ENCODE data around the gene MAPK6.
"Not testable (repeated sequence)": the region's sequence is repeated elsewhere in the genome, so short reads cannot be mapped to it uniquely, and the experiment has no call there.

MAPK6 gene

DNA sequence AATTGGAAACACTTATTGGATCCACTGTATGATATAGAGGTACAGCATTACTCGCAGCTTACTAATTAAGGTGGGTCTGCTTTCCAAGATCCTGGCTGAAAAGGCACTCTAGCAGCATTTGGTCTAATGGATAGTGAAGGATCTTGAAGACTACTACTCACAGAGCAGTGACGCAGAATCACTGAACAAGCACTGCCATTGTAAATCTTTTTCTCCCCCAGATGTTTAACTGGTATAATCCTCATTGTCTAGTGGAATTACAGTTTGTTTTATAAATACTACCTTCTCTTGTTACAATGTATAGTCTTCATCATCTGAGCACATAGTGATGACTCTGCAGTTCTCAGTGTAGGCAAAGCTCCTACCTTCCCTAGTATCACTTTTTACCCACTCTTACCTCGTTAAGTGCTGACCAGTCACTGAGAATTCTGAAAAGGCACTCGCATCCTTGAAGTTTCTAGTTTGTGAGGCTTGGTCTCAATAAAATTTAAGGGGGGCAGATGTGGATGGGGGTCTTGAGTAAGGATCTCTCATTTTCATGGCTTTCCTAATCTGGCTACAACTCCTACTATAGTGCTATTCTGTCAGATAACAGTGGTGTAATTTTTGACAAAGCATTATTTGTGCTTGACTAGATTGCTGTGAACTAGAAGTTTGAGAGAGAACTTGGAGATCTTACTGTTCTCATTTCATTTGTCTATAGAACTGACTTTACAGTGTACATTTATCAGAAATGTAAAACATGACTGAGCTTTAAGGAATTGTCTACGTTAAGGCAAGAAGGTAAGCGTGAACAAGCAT lies 23.2 kb downstream of the MAPK6 start:
- DNase-seq (ENCODE audit: low read depth): no peak

DNA sequence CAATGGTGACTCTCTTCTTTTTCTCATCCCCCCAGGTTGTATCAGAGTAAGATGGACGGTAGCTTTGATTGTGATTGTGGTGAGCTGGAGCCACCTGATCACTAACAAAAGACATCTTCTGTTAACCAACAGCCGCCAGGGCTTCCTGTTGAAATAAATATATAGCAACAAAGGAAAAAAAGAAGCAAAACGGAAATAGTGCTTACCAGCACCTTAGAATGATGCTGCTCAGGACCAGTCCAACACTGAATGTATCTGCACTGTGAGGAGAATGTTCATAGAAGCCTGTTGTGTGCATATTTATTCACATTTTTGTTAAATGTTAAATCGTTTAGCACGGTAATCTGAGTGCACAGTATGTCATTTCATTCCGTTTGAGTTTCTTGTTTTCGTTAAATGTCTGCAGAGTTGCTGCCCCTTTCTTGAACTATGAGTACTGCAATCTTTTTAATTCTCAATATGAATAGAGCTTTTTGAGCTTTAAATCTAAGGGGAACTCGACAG lies 26.8 kb downstream of the MAPK6 start:
- not testable (repeated sequence) for DNase-seq (ENCODE audit: low read depth)

DNA sequence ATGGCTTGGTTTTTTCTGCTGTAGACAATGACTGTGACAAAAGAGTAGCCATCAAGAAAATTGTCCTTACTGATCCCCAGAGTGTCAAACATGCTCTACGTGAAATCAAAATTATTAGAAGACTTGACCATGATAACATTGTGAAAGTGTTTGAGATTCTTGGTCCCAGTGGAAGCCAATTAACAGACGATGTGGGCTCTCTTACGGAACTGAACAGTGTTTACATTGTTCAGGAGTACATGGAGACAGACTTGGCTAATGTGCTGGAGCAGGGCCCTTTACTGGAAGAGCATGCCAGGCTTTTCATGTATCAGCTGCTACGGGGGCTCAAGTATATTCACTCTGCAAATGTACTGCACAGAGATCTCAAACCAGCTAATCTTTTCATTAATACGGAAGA lies 27.5 kb downstream of the MAPK6 start:
- DNase-seq (ENCODE audit: low read depth): not testable (repeated sequence)

DNA sequence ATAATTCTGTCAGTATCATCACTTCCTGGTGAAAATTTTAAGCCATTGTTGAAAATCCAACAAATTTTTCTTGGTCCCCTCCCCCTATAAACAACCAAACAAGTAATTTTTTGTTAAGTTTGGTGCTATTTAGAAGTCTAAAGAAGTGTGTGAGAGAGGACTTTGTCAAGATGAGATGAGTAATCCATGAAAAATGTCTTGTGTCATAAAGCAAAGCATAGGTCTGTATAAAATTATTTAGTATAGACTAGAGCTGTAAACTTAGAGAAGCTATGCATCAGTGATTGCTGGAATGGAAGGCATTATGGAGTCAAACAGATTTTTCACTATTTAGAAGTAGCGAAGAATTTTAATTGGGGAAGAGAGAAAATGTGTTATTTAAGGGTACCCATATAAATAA lies 31.4 kb downstream of the MAPK6 start:
- DNase-seq (ENCODE audit: low read depth): no peak

DNA sequence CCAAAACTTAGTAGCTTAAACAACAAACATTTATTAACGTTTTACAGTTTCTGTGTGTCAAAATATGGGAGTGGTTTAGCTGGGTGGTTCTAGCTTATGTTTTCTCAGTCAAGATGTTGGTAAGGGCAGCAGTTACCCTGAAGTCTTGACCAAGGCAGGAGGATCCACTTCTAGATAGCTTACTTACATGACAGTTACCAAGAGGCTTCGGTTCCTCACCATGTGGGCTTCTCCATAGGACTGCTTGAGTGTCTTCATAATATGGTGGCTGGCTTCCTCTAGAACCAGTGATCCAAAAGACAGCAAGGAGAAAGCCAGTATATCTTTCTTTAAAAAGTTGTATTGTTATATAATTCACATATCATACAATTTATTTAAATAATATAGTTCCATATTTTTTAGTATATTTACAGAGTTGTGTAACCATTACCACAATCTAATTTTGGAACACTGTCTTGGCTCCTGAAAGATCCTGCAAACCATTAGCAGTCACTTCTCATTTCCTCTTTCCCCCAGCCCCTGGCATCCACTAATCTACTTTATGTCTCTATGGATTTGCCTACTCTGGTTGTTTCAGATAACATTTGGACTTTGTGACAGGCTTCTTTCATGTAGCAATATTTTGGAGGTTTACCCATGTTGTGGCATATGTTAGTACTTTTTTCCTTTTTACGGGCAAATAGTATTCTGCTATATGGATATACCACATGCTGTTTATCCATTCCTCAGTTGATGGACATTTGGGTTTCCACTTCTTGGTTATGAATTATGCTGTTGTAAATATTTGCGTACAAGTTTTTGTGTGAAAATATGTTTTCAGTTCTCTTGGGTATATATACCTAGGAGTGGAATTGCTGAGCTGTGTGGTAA lies 33.3 kb downstream of the MAPK6 start:
- no peak for DNase-seq (ENCODE audit: low read depth)

DNA sequence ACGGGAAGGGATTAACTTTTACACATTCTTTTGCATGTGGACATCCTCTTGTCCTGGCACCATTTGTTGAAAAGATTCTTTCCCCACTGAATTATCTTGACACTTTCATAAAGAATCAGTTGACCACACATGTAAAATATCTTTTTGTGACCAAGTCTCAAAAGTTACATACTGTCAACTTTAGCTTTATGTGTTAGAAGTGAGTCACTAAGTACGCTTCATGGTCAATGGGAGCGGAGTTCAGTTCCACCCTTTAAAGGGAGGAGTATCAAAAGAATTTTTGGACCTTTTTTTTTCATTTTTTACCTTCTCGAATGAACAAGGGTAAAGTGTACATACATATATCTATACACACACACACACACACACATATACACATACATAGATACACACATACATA lies 35.4 kb downstream of the MAPK6 start:
- no peak for DNase-seq (ENCODE audit: low read depth)

DNA sequence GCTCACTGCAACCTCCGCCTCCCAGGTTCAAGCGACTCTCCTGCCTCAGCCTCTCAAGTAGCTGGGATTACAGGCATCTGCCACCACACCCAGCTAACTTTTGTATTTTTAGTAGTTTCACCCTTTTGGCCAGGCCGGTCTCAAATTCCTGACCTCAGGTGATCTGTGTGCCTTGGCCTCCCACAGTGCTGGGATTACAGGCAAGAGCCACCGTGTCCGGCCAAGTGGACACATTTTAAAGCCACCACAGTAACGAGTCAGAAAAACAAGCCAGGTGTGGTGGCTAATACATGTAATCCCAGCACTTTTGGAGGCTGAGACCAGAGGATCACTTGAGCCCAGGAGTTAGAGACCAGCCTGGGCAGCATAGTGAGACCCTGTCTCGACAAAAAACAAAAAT lies 35.8 kb downstream of the MAPK6 start:
- DNase-seq (ENCODE audit: low read depth): not testable (repeated sequence)

DNA sequence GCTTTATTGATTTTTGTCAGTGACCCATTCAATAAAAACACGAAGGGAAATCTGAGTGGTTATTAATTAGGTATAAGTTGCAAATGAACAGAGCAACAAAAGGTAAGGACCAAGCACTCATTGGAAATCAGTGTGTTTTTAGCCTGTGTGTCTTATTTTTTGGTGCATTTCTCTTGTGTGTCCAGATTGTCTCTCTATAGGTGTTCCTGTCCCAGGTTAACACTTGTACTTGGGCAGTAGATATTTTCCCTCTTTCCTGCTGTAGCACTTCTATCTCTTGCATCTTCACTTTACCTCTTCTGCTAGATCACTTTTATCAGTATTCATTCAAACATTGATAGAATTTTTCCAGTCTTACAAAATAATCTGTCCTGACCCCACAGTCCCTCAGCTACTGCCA lies 37.0 kb downstream of the MAPK6 start:
- DNase-seq (ENCODE audit: low read depth): no peak

DNA sequence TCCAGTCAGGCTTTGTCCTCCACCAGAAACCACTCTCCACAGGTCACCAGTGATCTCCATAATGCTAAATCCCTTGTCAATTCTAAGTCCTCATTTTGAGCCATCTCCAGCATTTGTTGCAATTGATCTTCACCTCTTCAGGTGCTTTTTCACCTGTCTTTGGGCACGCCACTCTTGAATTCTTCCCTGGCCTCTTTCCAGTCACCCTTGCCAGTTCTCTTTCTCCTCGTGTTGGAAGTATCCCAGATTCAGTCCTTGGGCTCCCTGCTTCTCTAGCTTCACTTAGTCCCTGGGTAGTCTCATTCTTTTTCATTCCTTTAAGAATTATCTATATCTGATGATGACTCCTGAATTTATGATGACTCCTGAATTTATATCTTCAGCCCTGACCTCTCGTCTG lies 37.5 kb downstream of the MAPK6 start:
- no peak for DNase-seq (ENCODE audit: low read depth)

DNA sequence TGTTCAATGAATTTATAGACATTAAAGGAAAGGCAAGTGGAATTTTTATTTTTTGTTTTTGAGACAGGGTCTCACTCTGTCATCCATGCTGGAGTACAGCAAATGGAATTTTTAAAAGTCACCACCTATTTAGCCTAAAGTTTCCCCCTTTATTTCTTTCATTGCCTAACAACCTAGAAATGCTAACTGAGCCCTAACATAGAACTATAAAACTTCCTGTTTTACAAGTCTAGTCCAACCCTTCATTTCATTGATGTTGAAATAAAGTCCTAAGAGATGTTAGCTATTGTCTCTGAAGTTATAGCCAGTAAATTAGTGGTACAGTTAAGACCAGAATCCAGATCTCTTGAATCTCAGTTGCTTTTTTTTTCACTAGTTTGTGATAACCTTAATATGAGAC lies 39.0 kb downstream of the MAPK6 start:
- no peak for DNase-seq (ENCODE audit: low read depth)

DNA sequence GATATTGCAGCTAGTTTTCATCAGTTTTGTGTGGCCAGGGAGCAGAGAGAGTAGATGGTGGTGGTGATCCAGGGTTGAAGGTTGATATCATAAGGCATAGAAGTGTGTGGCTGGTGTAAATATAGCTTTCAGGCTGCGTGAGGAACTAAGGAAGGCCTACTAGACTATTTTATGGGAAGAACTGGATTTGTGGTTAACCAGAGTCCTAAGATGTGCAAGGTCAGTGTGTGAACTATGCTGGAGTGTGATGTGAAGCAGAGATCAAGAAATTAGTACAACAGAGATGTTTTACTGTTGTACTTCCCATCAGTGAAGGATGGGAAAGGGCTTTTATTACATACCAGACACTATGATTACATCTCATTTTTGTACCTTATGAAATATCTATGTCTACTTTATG lies 41.5 kb downstream of the MAPK6 start:
- no peak for DNase-seq (ENCODE audit: low read depth)

DNA sequence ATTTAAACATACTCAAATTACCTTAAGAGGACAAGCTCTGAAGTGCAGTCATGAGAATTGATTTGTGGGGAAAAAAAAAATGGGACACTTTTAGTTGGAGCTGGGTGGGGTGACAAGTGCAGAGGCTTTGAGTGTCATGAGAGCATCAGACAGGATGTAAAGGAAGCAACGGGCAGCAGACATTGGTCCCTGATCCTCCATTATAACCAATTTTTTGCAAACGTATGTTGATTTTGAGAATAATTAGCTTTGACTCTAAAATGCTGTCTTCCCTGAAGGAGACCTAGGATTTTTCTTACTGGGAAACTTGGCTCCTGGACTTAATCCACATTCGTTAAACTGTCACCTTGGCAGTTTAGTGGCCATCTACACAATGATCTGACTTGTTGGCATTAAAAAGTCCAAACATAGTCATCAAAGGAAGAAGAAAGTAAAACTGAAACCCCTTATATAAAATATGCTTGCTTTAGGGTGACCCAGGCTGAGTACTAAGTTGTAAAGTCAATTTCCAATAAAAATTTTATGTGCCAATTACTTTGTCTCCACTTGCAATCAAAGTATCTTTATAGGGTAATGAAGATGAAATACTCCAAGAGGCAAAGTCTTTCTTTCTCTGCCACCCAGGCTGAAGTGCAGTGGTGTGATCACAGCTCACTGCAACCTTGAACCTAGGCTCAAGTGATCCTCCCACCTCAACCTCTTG lies 48.0 kb downstream of the MAPK6 start:
- DNase-seq (ENCODE audit: low read depth): no peak

DNA sequence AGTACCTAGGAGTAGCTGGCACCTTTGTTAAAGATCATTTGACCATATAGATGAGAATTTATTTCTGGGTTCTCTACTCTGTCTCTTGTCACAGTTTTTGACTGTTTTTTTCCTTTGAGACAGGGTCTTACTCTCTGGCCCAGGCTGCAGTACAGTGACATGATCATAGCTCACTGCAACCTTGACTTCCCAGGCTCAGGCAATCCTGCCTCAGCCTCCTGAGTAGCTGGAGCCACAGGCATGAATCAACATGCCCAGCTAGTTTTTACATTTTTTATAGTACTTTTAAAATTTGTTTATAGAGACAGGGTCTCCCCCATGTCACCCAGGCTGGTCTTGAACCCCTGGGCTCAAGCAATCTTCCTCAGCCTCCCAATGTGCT lies 48.5 kb downstream of the MAPK6 start:
- no peak for DNase-seq (ENCODE audit: low read depth)

DNA sequence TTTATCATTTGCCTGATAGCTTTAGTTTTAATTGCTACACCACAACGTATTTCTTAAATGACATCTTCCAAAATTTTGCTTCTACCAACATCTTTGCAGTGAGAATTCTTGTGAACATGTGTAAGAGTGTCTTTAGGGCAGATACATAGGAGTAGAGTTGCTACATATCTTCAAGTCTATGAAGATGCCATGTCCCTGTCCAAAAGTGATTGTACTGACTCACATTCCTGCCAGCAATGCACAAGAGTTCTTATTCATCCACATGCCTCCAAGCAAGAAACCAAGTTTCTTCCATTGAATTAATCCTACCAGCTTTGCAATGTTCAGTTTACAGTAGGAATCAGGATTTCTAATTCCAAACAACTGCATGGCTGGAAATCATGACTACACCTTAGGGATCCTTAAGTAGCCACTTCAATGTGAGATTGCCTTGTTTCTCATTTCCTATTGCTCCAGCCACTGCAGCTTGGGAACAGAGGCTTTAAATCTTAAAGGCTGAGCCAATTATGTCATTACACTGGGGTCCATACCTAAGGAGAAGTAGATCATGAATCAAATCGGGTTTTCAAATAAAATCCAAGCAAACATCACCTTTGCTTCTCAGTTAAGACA lies 49.1 kb downstream of the MAPK6 start:
- DNase-seq (ENCODE audit: low read depth): no peak

DNA sequence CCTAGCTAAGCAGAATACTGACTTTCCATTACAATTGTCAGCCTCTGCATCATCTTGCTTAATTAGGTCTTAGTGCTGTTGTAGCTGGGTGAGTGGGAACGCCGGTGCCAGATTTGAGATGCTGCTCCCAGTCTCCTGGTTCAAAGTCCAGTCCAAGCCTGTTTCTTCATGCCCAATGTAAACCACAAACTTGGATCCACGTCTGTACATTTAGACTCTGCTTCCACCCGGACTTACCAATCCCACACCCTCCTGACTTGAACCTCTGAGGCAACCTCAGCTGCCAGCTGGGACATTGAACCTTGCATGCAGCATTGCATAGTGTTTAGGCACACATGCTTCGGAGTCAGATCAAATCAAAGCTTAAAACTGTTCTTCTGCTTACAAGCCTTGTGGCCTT lies 50.5 kb downstream of the MAPK6 start:
- DNase-seq (ENCODE audit: low read depth): no peak

DNA sequence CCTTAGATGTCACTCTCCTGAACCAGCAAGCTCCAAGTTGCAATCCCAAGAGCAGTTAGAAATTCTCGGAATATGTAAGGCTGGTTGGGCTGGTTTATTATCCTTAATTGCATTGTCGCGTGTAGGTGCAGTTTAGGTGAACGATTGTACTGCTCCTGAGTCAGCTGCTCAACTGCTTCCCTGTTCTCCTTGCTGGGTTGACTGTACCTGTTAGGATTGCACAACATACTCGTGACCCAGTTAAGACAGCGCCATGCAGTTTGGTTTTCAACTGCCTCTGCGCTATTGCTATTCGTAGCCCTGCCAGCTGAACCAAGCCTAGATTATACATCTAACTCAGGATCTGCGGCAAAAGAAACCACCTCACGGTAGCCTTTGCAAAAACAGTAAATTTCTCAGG lies 52.6 kb downstream of the MAPK6 start:
- DNase-seq (ENCODE audit: low read depth): no peak

DNA sequence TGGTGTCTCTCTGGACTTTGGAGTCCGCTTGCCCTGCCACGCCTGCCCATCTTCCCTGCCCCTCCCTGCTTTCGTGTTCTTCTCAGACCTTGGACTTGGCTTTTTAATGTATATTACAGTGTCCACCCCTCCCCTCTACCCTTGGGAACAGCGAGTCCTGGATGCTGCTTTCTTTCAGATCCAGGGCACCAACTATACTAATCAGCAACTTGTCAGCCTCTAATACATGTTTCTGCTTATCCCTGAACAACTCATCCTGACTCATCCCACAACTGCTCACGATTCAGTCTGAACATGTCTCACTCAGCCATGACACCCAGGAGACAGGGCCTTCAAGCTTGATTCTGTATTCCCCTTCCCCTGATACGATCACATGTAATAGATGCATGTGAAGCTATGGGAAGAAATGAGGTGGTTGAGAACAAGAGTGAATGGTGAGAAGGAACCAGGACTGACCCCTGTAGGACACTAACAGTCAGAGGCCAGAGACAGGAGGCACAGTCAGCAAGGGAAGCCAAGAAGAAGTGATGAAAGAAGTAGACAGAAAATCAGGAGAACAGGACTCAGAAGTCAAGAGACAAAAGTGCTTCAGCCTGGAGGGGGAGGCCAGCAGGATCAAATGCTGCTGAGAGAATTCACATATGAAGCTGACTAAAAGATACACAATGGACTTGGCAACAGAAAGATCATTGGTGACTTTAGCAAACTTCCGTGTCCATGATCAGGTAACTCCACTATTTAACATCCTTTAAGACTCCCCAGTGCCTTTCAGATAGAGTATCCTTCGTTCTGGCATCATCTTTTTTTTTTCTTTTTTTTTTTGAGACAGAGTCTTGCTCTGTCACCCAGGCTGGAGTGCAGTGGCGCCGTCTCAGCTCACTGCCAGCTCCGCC lies 58.1 kb downstream of the MAPK6 start:
- DNase-seq (ENCODE audit: low read depth): no peak

DNA sequence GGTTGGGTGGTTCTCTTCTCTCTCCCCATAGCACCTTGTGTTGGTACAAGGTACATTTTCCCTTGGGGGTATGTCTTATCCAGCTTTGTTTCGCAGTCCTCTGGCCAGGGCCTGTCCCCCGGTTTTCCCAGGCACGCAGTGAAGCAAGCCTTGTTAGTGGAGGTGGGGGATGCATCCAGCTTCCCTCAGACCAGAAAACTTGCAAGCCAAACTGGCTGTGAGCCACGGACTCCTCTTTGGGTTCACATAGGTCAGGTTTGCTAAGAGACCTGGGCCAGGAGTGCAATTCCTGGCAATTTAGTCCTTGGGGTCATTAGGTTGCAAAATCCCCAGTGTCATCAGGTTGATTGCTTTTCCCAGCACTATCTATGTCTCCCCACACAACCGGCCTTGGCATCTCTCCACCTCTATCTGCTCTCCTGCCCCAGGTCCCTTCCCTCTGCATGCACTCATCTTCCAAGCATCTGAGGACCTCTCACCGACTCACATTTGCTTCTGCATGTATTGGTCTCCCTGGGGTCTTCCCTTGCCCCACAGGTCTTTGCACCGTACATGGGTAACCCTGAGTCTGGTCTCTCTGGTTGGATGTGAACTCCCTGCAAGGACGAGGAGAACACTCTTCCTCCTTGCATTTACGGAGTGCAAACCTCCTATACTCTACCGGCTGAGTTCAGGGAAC lies 59.3 kb downstream of the MAPK6 start:
- no peak for DNase-seq (ENCODE audit: low read depth)

DNA sequence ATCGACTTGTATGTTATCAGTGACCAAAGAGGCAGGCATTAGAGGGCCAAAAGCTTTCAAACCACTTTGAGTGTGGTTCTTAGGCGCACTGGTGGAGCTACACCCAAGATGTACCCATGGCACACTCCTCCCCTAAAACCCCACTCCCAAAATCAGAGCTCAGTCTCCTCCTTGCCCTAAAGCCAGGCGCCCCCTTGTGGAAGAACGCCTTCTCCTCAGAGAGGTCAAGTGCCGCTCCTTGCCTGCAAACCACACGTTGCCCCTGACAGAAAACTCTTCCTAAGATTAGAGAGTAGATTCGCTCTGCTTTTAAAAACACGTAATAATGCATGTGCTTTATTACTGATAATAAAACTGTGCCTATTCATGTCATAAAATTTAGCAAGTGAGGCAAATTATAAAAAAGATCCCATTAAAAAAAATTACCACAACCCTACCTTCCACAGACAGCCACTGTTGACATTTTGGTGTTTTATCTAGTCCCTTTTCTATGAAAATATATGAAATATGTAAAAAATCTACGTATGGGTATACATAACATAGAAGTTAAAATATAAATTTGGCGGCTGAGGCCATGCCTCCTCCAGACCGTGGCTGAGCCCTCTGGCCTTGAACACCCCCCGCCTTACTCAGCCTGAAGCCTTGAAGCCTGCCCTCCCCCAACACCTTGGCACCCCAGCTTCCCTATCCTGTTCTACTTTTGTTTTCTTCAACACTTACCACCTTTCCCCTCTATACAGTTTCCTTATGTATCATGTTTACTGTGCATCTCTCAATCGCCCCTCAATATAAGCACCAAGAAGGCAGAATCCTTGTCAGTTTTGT lies 60.1 kb downstream of the MAPK6 start:
- peak; percentile 83 for DNase-seq (ENCODE audit: low read depth)

DNA sequence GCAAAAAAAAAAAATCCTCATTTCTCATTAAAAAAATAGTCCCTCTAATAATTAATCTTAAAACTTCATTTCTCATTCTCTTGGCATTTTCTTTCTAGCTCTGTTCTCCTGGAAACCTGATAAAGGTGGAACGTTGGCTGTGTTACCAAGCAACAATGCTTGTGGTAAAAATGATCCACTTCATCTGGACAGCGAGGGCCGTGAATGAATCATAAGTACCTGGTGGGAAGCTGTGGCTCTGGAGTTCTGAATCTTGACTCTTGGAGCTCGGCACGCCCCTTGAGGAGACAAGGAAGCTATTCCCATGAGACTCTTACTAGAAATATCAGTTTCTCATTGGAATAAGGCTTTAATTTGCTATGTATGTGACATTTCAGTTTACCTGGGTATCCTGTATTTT lies 61.0 kb downstream of the MAPK6 start:
- DNase-seq (ENCODE audit: low read depth): no peak
